Left lobe of liver (tissue), 2 donors: ENCODE measurements around the gene MSMP. TPM values are rescaled to one million over a fixed set of nuclear protein-coding genes. Genes with fewer than 3 reads are reported as not detected.

Experiments
- ATAC-seq: fragments of 200-7000 bp; cut with Tn5 transposase; one replicate; pipeline ENCODE4 v1.9.1; 2020; ENCODE audit warnings: mild to moderate bottlenecking, moderate library complexity
- DNase-seq: peaks from one replicate; pipeline ENCODE4 v3.0.0-alpha.2; 2020; ENCODE audit warnings: low spot score
- total RNA-seq: library from RNA; stranded (reverse); gene quantifications from one replicate; pipeline ENCODE4 v1.2.1, GENCODE V29; 2021
- donor health status: DM: no; HTN: no; CAD: no; lungs with moderate emphysema.
- donor health status: DM: no; HTN: yes; CAD: no.

Gene MSMP
- total RNA-seq, 1 donor from 2014 or later = 1.5 TPM

DNA sequence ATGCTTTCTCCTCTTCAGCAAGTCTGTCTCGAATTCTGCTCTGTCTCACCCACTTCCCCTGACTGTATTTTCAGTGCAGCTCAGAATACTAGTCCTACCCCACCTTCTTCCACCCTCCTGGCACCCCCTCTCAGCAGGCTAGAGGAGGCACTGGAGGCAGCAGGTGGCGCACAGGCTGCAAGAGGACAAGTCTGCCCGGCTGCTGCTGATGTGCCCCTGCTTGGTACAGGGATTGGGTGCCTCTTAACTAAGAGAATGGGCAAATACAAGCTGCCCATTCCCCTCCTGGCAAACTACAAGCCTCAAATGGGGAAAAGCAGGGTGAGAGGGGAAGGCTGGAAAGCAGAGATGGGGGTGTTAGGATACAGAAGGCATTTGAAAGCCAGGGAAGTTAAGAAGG is 27.1 kb downstream of the MSMP start:
- ATAC-seq = no peak
- no peak for DNase-seq

DNA sequence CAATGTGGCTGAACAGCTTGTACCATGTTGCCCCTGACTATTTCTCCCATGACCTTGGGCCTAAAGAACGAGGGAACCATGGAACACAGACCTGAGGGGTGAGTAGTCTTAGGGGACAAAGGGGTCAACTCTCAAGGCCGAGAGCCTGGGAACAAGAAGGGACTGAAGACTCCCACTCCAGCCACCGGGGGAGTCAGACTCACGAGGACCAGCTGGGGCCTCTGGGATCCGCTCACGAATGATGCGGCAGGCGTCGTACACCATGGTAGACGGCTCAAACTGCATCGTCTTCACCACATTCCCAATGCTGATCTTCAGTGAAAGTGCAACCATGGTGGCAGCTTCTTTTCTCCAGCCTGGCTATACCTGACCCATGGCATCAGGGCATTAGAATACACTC is 28.7 kb downstream of the MSMP start:
- ATAC-seq (no peak), DNase-seq (no peak)

DNA sequence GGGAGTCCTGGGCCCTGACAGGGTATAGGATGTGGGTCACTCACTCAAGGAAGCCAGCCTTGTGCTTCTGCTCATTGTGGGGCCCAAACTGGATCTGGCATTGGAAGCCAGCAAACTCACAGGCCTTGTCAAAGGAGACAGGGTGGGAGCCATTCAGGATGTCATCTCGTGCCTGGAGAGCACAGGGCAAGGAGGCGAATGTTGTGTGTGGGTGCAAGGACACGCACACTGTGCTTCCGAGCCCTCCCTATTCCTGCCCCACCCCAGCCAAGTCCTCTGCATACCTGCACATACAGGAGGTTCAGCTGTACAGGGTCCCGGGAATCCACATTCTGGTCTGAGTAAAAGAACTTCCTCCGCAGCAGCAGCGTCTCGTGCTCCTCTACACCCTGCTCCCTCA is 30.2 kb downstream of the MSMP start:
- no peak for ATAC-seq
- DNase-seq = no peak

DNA sequence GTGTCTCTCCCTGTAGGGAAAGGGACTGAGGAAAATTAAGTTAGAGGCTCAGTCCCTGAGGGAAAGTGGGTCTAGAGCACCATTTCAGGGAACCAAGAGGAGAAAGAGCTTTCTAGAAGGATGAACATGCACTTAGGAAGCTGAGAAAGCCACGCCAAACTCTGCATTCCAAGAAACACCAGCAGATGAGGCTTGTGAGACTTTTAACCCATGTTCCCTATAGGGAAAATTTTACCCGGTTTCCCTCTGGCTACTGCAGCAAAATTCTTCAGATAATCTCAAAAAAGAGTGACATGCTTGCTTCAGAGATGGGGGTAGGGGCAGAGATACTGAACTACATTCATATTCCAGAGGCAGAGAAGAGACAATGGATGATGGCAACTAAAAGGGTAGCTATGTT is 30.6 kb downstream of the MSMP start:
- ATAC-seq (no peak), DNase-seq (no peak)

DNA sequence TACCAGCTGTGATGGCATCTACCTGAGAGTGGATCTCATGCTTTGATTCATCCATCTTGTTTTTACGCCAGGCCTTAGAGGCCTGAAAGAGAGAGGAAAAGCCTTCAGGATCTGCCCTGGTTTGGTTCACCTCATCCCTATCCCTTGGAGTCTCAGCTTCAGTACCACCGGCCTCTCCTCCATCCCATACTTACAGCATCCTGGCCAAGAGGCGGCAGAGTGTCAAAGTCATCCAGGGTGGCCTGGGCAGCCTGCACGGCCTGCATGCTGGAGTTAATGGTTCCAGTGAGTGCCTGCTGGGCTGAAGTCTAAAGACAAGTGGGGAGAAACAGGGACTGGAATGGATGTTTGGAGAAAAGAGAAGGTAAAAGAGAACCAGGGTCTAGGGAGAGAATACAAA is 34.5 kb downstream of the MSMP start:
- DNase-seq (no peak), ATAC-seq (no peak)

DNA sequence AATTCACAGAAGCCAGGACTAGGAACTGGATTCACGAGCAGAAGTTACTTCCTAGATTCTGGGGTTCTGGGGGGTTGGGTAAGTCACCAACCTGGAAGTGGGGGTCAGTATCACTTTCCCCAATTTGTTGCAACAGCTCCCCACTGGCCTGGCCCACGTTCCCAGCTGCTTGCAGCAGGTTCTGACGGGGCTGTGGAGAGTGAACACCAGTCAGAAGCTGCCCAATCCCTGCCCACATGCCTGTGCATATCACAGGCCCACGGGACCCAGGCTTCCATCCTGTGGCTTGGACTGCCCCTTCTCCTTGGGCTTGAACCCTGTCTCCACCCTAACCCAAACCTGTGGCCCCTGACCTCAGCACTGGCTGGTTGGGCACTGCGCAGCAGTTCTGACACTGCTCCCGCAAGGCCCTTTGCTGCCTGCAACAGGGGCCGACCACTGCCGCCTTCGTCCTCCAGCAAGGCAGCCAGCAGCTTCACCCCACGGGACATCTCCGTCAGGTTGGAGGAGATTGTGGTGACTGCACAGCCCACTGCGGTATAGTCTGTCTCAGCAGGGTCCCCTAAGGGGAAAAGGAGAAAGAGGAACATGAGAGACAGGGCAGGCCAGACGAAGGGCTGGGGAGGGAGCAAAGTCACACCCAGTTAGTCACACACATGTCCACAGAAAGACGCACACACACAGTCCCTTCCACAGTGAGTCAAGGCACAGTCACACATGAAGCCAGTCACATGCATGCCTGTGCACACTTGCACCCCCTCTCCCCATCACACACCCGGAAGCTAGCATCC is 35.2 kb downstream of the MSMP start:
- DNase-seq (no peak), ATAC-seq (no peak)

DNA sequence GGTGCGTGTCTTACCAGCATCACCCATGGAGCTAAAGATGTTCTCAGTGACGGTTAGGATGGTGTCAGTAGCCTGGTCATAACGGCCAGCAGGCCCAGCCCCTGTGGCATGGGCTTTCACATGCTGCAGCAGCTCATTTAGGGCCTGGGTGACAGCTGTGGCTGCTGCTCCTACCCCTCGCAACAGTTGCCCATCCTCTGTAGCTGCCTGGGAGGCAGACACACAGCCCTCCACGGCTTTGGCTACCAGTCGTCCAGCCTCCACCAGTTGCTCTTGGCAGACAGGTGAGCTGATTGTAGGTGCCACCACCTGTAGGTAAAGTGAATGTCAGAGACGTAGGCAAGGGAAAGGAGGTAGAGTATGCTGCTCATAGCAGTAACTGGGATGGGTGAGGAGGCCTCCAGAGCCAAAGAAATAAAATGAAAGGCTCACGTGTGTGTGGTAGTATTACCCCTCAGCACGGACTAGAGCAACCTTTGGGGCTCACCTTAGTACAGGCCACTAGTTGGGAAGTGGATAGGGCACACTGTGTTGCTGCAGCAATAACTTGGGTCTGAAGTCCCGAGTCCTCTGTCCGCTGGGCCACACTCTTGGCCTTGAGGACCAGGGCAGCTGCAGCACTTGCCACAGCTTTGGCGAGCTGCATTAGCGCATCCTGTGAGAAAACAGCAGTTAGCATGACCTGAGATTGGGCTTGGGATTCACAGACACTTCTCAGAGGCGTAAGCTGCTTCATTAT is 36.8 kb downstream of the MSMP start:
- ATAC-seq (no peak), DNase-seq (no peak)

DNA sequence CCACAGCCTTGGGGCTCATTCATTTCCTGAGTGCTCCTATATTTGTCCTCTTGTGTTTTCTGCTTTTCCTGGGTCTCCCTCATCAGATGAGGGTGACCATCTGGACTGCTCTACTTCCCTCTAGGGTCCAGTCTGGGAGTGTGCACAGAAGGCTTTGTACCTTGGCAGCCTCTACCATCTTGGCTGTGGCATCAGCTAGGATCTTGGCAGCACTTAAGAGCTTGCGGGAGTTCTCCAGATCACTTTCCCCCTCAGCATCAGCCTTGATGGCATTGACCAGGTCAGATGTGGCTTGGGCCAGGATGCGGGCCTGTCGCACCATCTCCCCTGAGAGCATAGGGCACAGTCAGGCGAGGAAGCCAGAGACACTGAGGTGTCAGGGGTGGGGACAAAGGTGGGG is 37.8 kb downstream of the MSMP start:
- no peak for DNase-seq

DNA sequence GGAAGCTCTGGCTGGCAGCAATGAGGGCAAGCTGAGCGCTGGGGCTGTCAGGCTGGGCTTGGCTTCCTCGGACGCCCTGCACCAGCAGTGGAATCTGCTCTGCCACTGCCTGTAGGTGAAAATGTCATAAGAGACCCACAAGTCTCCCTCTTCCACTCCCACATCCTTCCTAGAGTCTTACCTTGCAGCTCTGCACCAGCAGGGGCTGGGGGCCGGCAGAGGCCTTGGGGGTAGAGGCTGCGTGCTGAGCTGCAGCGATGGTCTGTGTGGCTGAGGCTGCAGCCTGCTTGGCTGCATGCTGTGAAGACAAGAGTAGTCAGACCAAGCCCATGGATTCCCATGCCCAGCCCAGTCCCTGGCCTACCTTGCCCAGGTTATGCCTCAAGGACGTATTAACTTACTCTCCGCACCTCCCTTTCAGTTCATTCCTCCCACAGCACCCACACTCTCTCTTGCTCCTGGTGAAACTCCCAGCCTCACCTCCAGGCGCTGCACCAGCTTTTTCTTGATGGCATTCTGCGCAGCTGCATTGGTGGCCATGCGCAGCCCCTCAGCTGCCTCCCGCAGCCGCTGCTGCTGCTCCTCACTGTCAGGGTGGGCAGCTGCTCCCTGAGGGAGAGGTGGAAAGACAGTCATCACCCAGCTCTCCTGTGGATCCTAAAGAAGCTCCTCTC is 39.4 kb downstream of the MSMP start:
- no peak for ATAC-seq

More for the DNA sequence above, 37.8 kb downstream of the MSMP start:
- ATAC-seq = no peak

DNA sequence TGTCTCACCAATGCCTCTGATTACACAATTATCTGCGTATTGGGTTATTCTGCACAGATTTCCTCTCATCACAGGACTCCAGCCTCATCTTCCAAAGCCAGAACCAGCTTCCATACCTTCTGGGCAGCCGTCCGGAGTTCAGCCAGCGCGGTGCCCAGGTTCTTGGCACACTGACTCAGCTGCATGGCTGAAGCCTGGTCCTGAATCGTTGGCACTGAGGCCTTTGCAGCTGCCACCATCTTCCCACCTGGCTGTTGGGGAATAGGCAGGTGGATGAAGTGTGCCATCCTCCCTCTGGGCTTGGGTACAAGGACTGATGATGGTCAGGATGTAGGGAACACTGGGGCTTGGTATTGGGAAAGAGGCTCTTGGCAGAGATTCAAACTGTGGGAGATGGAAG is 40.0 kb downstream of the MSMP start:
- ATAC-seq (peak; percentile 38), DNase-seq (no peak)

More for the DNA sequence above, 39.4 kb downstream of the MSMP start:
- DNase-seq = no peak

DNA sequence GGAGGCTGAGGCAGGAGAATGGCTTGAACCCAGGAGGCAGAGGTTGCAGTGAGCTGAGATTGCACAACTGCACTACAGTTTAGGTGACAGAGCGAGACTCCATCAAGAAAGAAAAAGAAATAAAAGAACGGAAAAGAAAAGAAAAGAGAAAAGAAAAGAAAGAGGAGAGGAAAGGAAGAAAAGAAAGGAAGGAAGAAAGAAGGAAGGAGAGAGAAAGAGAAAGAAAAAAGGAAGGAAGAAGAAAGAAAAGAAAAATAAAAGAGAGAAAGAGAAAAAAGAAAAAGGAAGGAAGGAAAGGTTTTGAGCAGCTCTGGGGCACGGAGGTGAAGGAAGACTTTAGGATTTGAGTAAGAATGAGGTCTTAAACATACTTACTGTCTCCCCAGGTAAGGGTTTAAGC is 40.5 kb downstream of the MSMP start:
- ATAC-seq (no peak), DNase-seq (no peak)

DNA sequence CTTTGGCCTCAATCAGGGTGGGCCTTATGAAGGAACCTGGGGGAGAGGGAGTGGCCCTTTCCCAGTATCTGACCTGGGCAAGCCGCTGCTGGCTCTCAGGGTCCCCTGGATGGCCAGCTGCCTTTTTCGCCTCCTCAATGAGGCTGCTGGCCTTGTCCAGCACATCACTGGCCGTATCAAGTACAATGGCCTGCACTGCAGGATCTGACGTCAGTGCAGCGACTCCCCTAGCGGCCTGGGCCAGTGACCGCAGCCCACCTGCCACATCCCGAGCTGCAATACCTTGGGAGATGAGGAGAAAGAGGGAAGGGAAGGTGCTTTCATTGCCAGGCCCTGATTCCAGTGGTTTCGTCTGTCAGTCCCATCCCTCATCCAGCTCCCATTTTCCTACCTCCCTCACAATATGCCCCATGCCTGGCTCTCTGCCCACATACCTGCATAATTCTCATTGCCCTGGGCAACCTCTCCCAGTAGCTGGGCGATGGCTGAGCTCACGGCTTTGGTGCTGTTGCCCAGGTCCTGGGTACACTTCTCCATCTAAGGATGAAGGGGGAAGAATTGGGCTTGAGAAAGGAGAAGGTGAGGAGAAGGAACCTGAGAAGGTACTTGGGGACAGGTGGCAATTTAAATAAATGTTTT is 41.2 kb downstream of the MSMP start:
- ATAC-seq (no peak), DNase-seq (no peak)

DNA sequence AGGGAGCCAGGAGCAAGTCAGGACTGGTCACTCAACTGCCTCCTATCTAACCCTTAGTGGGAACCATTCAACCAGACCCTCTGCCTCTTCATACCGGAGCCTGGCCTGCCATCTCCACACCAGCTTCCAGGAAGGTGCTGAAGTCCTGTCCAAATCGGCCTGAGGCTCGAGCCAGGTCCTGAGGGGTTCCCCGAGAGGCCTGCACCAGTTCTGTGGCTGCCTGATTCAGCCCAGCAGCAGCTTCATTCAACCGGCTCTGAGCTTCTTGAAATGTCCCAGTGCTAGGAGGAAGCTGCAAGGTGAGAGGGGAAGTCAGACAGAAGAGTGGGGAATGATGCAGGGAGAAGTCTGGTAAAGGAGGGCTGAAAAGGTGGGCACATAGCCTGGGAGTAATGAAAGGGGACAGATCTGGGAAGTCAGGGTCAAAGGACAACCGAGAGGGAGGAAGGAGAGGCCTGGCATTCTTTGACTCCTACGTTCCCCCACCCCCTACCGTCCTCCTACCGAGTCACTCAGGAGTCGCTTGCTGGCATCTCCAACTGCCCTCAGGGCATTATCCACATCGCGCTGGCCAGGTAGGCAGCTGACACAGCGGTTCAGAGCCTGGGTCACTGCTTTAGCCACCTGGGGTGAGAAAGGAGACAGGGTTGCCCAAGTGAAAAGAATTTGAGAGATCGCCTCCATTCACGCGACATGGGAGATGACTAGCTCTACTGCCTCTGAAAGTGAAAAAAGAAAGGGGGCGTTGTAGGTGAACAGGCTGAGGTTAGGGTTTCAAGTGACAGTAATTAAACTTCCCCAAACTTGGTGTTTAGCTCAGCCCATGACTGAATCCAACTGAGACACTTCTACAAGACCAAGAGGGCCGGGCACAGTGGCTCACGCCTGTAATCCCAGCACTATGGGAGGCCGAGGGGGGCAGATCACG is 42.3 kb downstream of the MSMP start:
- ATAC-seq (no peak), DNase-seq (no peak)

DNA sequence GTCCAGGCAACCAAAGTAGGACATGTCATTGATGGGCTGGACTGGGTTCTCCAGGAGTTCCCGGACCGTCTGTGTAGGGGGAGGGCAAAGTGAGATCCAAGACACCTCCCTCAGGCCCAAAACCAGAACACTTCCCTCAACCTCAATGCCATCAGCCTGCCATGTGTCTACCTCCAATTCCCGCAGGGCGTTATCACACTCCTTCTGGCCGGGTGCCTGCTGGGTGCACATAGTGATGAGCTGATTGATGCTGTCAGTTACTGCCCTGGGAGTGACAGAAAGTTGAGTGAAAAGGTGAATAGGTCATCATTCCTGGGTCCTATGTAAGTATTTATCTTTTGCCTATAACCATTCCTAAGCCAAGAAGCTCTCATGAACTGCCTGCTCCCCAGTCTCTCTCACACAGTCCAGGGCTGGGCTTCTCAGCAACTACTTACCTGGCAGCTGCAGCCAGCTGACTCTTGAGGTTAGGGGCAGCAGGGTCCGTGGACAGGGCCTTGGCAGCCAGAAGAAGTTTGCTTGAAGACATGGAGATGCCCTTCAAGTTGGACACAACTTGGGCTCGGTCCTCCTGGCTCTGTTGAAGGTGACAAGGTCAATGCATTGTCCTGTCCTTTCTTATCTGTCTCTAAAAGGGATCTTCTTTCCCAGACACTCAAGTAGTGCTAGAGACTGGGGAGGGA is 43.1 kb downstream of the MSMP start:
- no peak for DNase-seq
- no peak for ATAC-seq

DNA sequence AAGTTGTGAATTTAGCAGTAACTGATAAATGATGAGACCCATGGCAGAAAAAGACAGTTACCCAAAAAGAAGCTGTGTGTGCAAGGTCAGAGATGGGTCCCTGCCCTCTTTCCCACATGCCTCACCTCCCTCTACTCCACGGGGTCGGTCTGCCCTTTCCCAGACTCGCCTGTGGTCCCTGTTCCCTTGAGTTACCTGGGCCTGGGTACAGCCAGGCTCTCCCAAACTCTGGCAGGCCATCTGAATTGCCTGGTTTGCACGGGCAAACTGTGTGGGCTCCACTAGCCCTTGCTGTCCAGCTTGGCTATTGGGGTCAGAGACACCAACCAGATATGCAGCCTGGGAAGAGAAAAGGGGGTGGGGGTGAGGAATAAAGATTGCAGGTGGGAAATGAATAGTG is 45.9 kb downstream of the MSMP start:
- ATAC-seq (no peak), DNase-seq (no peak)

DNA sequence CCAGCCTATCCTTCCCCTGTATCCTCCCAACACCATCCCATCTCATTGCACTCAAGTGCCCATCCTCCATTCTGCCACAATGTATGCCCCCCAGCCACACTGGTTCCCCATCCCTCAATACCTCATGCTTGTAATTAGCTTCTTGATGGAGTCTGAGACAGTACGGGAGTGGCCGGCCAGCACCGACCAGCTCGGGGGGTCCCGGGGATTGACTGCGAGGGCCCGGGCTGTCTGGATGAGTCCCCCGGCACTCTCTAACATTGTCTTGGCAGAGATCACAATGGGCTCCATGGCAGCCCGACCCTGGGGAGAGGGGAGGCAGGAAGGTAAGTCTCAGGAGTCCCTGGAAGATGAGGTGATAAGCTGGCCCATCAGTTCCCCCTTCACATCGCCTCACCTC is 47.1 kb downstream of the MSMP start:
- DNase-seq (no peak), ATAC-seq (no peak)

DNA sequence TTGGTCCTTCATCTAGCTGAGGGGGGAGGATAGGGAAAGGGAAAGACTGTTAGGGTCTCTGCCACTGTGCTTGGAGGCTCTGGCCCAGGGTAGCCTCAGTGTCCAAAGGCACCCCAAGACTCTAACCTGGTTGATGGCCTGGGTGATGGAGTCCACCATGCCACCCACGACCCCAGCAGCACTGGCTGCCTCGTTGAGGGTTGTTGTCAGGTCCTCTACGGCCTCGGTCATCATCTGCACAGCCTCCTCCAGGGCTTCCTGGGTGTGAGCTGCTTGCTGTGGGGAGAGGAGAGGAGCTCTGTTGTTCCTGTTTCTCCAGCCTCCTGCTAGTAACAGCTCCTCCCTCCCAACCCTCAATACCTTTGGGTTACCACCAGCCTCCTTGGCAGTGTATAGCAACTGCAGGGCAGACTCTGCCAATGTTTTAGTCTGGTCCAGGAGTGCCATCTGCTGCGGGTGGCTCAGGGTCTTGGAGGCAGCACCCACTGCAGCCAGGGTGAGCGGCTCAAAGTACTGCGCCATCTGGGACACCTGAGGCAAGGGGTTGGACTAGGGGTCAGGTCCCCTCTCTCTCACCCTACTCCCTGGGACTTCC is 48.1 kb downstream of the MSMP start:
- DNase-seq = no peak
- no peak for ATAC-seq

DNA sequence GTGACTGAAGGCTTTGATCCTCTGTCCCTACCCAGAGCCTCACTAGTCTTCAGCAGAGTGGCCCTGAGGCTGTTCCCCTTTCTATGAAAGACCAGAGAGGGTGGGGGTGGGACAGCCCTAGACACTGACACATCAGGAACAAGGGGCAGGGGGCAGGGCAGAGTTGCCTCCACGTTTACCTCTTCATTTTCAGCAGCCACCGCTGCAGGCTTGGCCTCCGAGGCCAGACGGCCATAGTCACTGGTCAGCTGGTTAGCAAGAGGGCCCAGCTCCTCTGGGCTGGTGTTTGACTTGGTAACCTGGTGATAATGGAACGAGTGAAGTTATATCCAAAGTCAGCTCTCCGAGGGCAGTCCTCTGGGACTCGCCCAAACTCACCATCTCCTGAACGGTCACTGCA is 48.7 kb downstream of the MSMP start:
- no peak for DNase-seq
- ATAC-seq = no peak

DNA sequence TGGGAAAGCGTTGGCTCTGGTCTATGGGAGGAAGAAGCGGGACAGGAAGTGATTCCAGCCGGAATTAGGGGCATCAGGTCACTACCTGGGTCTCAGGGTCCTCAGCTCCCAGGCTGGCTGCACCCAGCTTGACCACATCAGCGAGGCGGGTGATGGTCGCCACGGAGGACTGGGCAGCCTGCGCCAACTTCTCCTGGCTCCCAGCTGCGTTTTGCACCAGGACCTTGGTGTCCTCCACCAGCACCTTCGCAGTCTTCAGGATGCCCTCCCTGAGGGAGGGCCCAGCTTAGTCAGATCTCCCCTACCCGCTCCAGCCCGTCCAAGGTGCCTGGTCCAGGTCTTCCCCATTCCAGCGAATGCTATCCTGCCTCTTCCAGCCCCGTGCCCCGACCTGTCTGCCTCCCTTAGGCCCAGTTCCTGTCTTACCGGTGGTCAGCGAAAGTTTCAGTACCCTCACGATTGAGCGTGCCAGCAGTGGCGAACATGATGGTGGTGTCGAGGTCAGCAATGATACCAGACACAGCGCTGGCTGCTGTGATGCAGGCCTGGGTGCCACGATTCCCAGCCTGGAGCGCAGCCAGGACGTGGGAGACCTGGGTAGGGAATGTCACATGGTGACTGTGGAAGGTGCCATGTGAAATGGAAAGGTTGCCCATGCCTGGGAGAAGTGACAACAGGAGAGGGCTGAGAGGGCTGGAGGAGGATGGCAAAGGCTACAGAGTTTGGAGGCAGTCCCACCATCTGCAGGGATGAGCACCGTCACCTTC is 50.0 kb downstream of the MSMP start:
- ATAC-seq = no peak
- no peak for DNase-seq
